Pancreas (tissue), 10 donors: Measurements from ENCODE around the gene LRRC32. TPM values are rescaled to one million over a fixed set of nuclear protein-coding genes. Genes with fewer than 3 reads are reported as not detected.

Source experiments
- ATAC-seq, 4 donors: fragments of 200-7000 bp; cut with Tn5 transposase; one replicate each; pipeline versions ENCODE4 v1.8.0 to v1.9.1; 2020; ENCODE audit warnings: mild to moderate bottlenecking in 4 of 4, moderate library complexity in 4 of 4
- DNase-seq, 6 donors: peaks; one replicate each; pipeline ENCODE4 v3.0.0-alpha.2; 2020
- FAIRE-seq: peaks from 2 replicates; lab custom pipeline; 2012; peaks lifted over from hg19 to GRCh38; lab: Jason Lieb, UNC
- H3K27ac ChIP-seq, 4 donors: fragments of 200-600 bp; sonication (generic); 1 replicate in 3 of 4; 2 replicates in 1 of 4; pipeline versions ENCODE4 v1.5.0 to v1.8.0; 2020
- H3K27me3 ChIP-seq, 4 donors: fragments of 200-600 bp; one replicate each; pipeline ENCODE4 v1.8.0; 2021
- H3K36me3 ChIP-seq, 3 donors: fragments of 200-600 bp; sonication (generic) in 1 of 3; one replicate each; pipeline versions ENCODE4 v1.5.0 to v1.8.0; 2020 to 2021
- H3K4me1 ChIP-seq, 3 donors: fragments of 200-600 bp; one replicate each; pipeline ENCODE4 v1.8.0; 2021
- H3K4me3 ChIP-seq, 4 donors: fragments of 200-600 bp; sonication (generic) in 2 of 4; one replicate each; pipeline versions ENCODE4 v1.5.0 to v1.8.0; 2020 to 2021
- H3K9me3 ChIP-seq, 4 donors: fragments of 200-600 bp; one replicate each; pipeline ENCODE4 v1.8.0; 2021
- CTCF ChIP-seq, 4 donors: fragments of 200-600 bp; sonication (generic) in 3 of 4; IDR thresholded peaks; one replicate each; pipeline versions ENCODE4 v1.5.0 to v1.8.0; 2021; ENCODE audit warnings: antibody characterized with exemption in 4 of 4
- WGBS, 2 donors: extraction: QIAGEN DNeasy Blood & Tissue Kit; methylation state at CpG; one replicate each; pipeline ENCODE4 v1.1.7; 2013; 5-methylcytosine and 5-hydroxymethylcytosine counted together
- intact Hi-C, 3 donors: fragments of 100-400 bp; cut with DNase I; formaldehyde crosslinking; loops; one replicate each; pipeline versions ENCODE4 v1.11.1 to v1.14.2; 2022
- polyA plus RNA-seq, 2 donors: library from polyadenylated mRNA; stranded (reverse); fragments of 200-250 nt; gene quantifications; one replicate each; pipeline ENCODE4 v1.2.3, GENCODE V29; 2013
- total RNA-seq, 6 donors: library from RNA; stranded (reverse); fragmentation: NEBNext Ultra II Directional in 4 of 6; extraction: Animal tissue kit (Norgen Biotek cat#: 25700) in 4 of 6; gene quantifications; one replicate each; pipeline versions ENCODE4 v1.2.1 to v1.2.4, GENCODE V29; 2021 to 2023
- donor health status: healthy with polysubstance abuse.
- donor health status: DM: no; HTN: no; CAD: no; lungs with moderate emphysema.
- donor health status: DM: no; HTN: no; CAD: no.
- donor health status: control.
- donor health status: control.
- donor health status: Bipolar disorder and iron deficiency.
- donor health status: DM: yes; HTN: yes; CAD: no.
- donor health status: DM: no; HTN: no; CAD: no.
- donor health status: DM: no; HTN: no; CAD: no.
- donor health status: DM: yes; HTN: yes; CAD: no.

Gene LRRC32
- total and polyA plus RNA-seq, 8 donors: 5.7 to 43.0 (median 12.0) TPM

- Histone ChIP-seq H3K9me3 (no peaks in the 10 kb centered on the region), H3K27ac (no peak overlapping the region), H3K4me1 (no peaks in the 10 kb centered on the region), H3K36me3 (no peaks in the 10 kb centered on the region), H3K4me3 (no peak overlapping the region), H3K27me3 (no peaks in the 10 kb centered on the region)
- intact Hi-C loops: no loop called here
- DNase-seq (peak in 2 of 6 donors; percentile 35 to 54), FAIRE-seq (no peak), ATAC-seq (no peak)
- 88 to 92% methylated on average over 11 of the region's 11 CpGs for WGBS, 2 donors
- TF ChIP-seq CTCF (IDR thresholded peaks at IDR 0.05): no peak
These were observed 9.2 kb downstream of the LRRC32 start for GRCh38 chr11:76661306-76661751.

- no peak for FAIRE-seq
- H3K4me3 ChIP-seq: no peak overlapping the region
- WGBS, 2 donors: 82 to 84% methylated on average over 31 to 34 of the region's 34 CpGs
- ATAC-seq: no peak
- peak in 1 of 6 donors; percentile 54 for DNase-seq
- no peaks in the 10 kb centered on the region for H3K9me3 ChIP-seq
- intact Hi-C loops: no loop called here
- no peaks in the 10 kb centered on the region for H3K4me1 ChIP-seq
- H3K27me3 ChIP-seq: no peaks in the 10 kb centered on the region
- no peaks in the 10 kb centered on the region for H3K36me3 ChIP-seq
- H3K27ac ChIP-seq: no peak overlapping the region
- TF ChIP-seq CTCF (IDR thresholded peaks at IDR 0.05): no peak
These were observed 9.8 kb downstream of the LRRC32 start for GRCh38 chr11:76660533-76661305.

- TF ChIP-seq CTCF (IDR thresholded peaks at IDR 0.05): no peak
- no peak overlapping the region for H3K4me3 ChIP-seq
- ATAC-seq: no peak
- H3K27ac ChIP-seq: no peak overlapping the region
- H3K4me1 ChIP-seq: no peaks in the 10 kb centered on the region
- no peaks in the 10 kb centered on the region for H3K36me3 ChIP-seq
- intact Hi-C loops: no loop called here
- H3K27me3 ChIP-seq: no peaks in the 10 kb centered on the region
- peak in 1 of 6 donors; percentile 53 for DNase-seq
- no peak for FAIRE-seq
- WGBS, 2 donors: 80 to 86% methylated on average over 28 of the region's 28 CpGs
- H3K9me3 ChIP-seq: no peaks in the 10 kb centered on the region
These were observed 10.6 kb downstream of the LRRC32 start for GRCh38 chr11:76659672-76660532.

GRCh38 chr11:76658651-76659650 is 11.6 kb downstream of the LRRC32 start:
- Histone ChIP-seq H3K4me1 (no peaks in the 10 kb centered on the region), H3K9me3 (no peaks in the 10 kb centered on the region), H3K27ac (no peak overlapping the region), H3K27me3 (no peaks in the 10 kb centered on the region), H3K4me3 (no peak overlapping the region), H3K36me3 (no peaks in the 10 kb centered on the region)
- no peak for ATAC-seq
- no peak for TF ChIP-seq CTCF (IDR thresholded peaks at IDR 0.05)
- 79 to 80% methylated on average over 25 of the region's 25 CpGs for WGBS, 2 donors
- peak in 1 of 6 donors; percentile 39 for DNase-seq
- no peak for FAIRE-seq
- intact Hi-C loops: no loop called here
